Astrocyte (in vitro differentiated cells and primary cell): ENCODE measurements around the gene TMX4. TPM values are rescaled to one million over a fixed set of nuclear protein-coding genes. Genes with fewer than 3 reads are reported as not detected.
"Not testable (repeated sequence)": the region's sequence is repeated elsewhere in the genome, so short reads cannot be mapped to it uniquely, and the experiment has no call there.

ENCODE experiments used
- DNase-seq: peaks from one replicate; pipeline ENCODE4 v3.0.0-alpha.2; 2010; ENCODE audit warnings: low read depth
- FAIRE-seq: peaks from 2 replicates; lab custom pipeline; 2011; peaks lifted over from hg19 to GRCh38; lab: Jason Lieb, UNC
- H2AFZ ChIP-seq: 2 replicates; pipeline ENCODE4 v1.6.0; 2012; ENCODE audit warnings: low read depth, low read length, inconsistent platforms
- H3K27ac ChIP-seq: 2 replicates; pipeline ENCODE4 v1.5.1; 2011; ENCODE audit warnings: low read depth, low read length, inconsistent platforms
- H3K27me3 ChIP-seq: 2 replicates; pipeline ENCODE4 v1.6.0; 2011; ENCODE audit warnings: low read length, inconsistent platforms; ENCODE audit not compliant: insufficient read depth
- H3K36me3 ChIP-seq: 2 replicates; pipeline ENCODE4 v1.5.1; 2011; ENCODE audit warnings: low read length, inconsistent platforms; ENCODE audit not compliant: insufficient read depth
- H3K4me1 ChIP-seq: 2 replicates; pipeline ENCODE4 v1.5.1; 2011; ENCODE audit warnings: low read length, inconsistent platforms; ENCODE audit not compliant: insufficient read depth
- H3K4me2 ChIP-seq: 2 replicates; pipeline ENCODE4 v1.6.0; 2012; ENCODE audit warnings: low read length, inconsistent platforms
- H3K4me3 ChIP-seq: 2 replicates; pipeline ENCODE4 v1.5.1; 2011; ENCODE audit warnings: low read depth, mild to moderate bottlenecking, low read length, inconsistent platforms; ENCODE audit not compliant: insufficient read depth
- H3K79me2 ChIP-seq: 2 replicates; pipeline ENCODE4 v1.6.0; 2012; ENCODE audit warnings: mild to moderate bottlenecking, low read length, inconsistent platforms; ENCODE audit not compliant: insufficient read depth
- H3K9ac ChIP-seq: 2 replicates; pipeline ENCODE4 v1.6.0; 2012; ENCODE audit warnings: mild to moderate bottlenecking, low read length, inconsistent platforms
- H3K9me3 ChIP-seq: 2 replicates; pipeline ENCODE4 v1.5.1; 2012; ENCODE audit warnings: low read depth, mild to moderate bottlenecking, low read length, inconsistent platforms; ENCODE audit not compliant: insufficient read depth
- H4K20me1 ChIP-seq: 2 replicates; pipeline ENCODE4 v1.6.0; 2012; ENCODE audit warnings: low read length, inconsistent platforms; ENCODE audit not compliant: insufficient read depth
- H3K27ac Mint-ChIP-seq: one replicate; pipeline ENCODE4 v1.8.0; 2021; ENCODE audit warnings: mild to moderate bottlenecking, mixed read lengths; ENCODE audit not compliant: unreplicated experiment
- H3K27me3 Mint-ChIP-seq: one replicate; pipeline ENCODE4 v1.8.0; 2021; ENCODE audit warnings: low read depth, mixed read lengths; ENCODE audit not compliant: unreplicated experiment
- H3K36me3 Mint-ChIP-seq: one replicate; pipeline ENCODE4 v1.8.0; 2021; ENCODE audit warnings: low read depth, mixed read lengths; ENCODE audit not compliant: unreplicated experiment
- H3K4me1 Mint-ChIP-seq: one replicate; pipeline ENCODE4 v1.8.0; 2021; ENCODE audit warnings: low read depth, mixed read lengths; ENCODE audit not compliant: unreplicated experiment
- H3K4me3 Mint-ChIP-seq: one replicate; pipeline ENCODE4 v1.8.0; 2021; ENCODE audit warnings: mild to moderate bottlenecking, moderate library complexity, mixed read lengths; ENCODE audit not compliant: unreplicated experiment
- H3K9me3 Mint-ChIP-seq: one replicate; pipeline ENCODE4 v1.8.0; 2021; ENCODE audit warnings: mild to moderate bottlenecking, mixed read lengths; ENCODE audit not compliant: unreplicated experiment
- CTCF ChIP-seq: IDR thresholded peaks from 2 replicates; pipeline ENCODE4 v1.5.1; 2011; ENCODE audit warnings: low read depth, mild to moderate bottlenecking, inconsistent platforms, low read length, moderate library complexity; ENCODE audit not compliant: insufficient read depth
- EZH2 ChIP-seq: IDR thresholded peaks from 2 replicates; pipeline ENCODE4 v1.6.1; 2012; ENCODE audit warnings: mild to moderate bottlenecking, low read length, inconsistent platforms; ENCODE audit not compliant: insufficient read depth
- total RNA-seq: library from RNA; stranded (reverse); gene quantifications from 2 replicates; pipeline ENCODE4 v1.2.1, GENCODE V29; 2021

Gene TMX4
- total RNA-seq, 1 donor from 2014 or later, result 17.3 TPM

- no peak for TF ChIP-seq EZH2
- no peak for TF ChIP-seq CTCF
- peaks cover 9% of the 10 kb centered on the region for H3K9me3 Mint-ChIP-seq
- FAIRE-seq, result no peak
Measured at GRCh38 chr20:7959484-7959883, 60.1 kb downstream of the TMX4 start.

GRCh38 chr20:7956561-7956960, 63.0 kb downstream of the TMX4 start:
- H3K4me2 ChIP-seq, H3K27ac Mint-ChIP-seq, H3K36me3 ChIP-seq, H3K27me3 ChIP-seq, H3K4me3 Mint-ChIP-seq, FAIRE-seq, H3K4me1 Mint-ChIP-seq, DNase-seq, H2AFZ ChIP-seq, H3K4me3 ChIP-seq, H3K27me3 Mint-ChIP-seq, H3K4me1 ChIP-seq, H3K9ac ChIP-seq, H3K9me3 ChIP-seq, H3K79me2 ChIP-seq, H3K27ac ChIP-seq, H3K36me3 Mint-ChIP-seq, H4K20me1 ChIP-seq: not testable (repeated sequence)
- H3K9me3 Mint-ChIP-seq, result peaks cover 14% of the 10 kb centered on the region

More at GRCh38 chr20:7959484-7959883, 60.1 kb downstream of the TMX4 start:
- Histone ChIP-seq H3K4me1 (no peaks in the 10 kb centered on the region), H3K9me3 (no peaks in the 10 kb centered on the region), H3K27ac (no peak overlapping the region), H3K4me2 (no peak overlapping the region), H3K4me3 (no peak overlapping the region), H3K36me3 (no peaks in the 10 kb centered on the region), H3K9ac (no peak overlapping the region), H4K20me1 (no peaks in the 10 kb centered on the region), H2AFZ (no peak overlapping the region), H3K79me2 (no peaks in the 10 kb centered on the region), H3K27me3 (no peaks in the 10 kb centered on the region)
- Mint-ChIP-seq H3K4me1 (no peaks in the 10 kb centered on the region), H3K36me3 (no peaks in the 10 kb centered on the region), H3K27ac (no peak overlapping the region), H3K4me3 (no peak overlapping the region), H3K27me3 (peaks cover 3% of the 10 kb centered on the region)
- DNase-seq, result no peak

GRCh38 chr20:7950387-7950786, 69.2 kb downstream of the TMX4 start:
- no peak overlapping the region for H3K4me3 Mint-ChIP-seq
- no peaks in the 10 kb centered on the region for H3K36me3 ChIP-seq
- FAIRE-seq, result no peak
- H3K4me1 ChIP-seq, result no peaks in the 10 kb centered on the region
- peaks cover 4% of the 10 kb centered on the region for H3K27me3 Mint-ChIP-seq
- H3K27ac Mint-ChIP-seq, result no peak overlapping the region
- TF ChIP-seq EZH2 (no peak), CTCF (no peak)
- no peak overlapping the region for H3K9ac ChIP-seq
- H3K9me3 Mint-ChIP-seq, result peaks cover 5% of the 10 kb centered on the region
- no peak overlapping the region for H2AFZ ChIP-seq
- H3K79me2 ChIP-seq, result no peaks in the 10 kb centered on the region
- H3K27ac ChIP-seq, result no peak overlapping the region
- no peaks in the 10 kb centered on the region for H3K36me3 Mint-ChIP-seq
- no peak for DNase-seq
- no peak overlapping the region for H3K4me3 ChIP-seq
- no peaks in the 10 kb centered on the region for H4K20me1 ChIP-seq
- peaks cover 2% of the 10 kb centered on the region for H3K27me3 ChIP-seq
- no peak overlapping the region for H3K4me2 ChIP-seq
- no peaks in the 10 kb centered on the region for H3K4me1 Mint-ChIP-seq
- peaks cover 3% of the 10 kb centered on the region for H3K9me3 ChIP-seq
